Transverse colon (tissue), 4 donors: ENCODE results near the gene STX8.

Experiments
- CTCF ChIP-seq, 5 experiments: fragments of 200-600 bp in 3 of 5; fragments of 450-650 bp in 2 of 5; sonication (generic) in 3 of 5; IDR thresholded peaks; 1 replicate in 2 of 5; 2 replicates in 3 of 5; pipeline ENCODE4 v1.5.1; 2016 to 2017; ENCODE audit warnings: antibody characterized with exemption in 5 of 5, inconsistent platforms in 3 of 5, mild to moderate bottlenecking in 2 of 5, moderate library complexity in 1 of 5
- POLR2A ChIP-seq: fragments of 450-650 bp; IDR thresholded peaks from one replicate; pipeline ENCODE4 v1.6.1; 2016; ENCODE audit warnings: antibody characterized with exemption, mild to moderate bottlenecking, moderate library complexity
- POLR2AphosphoS5 ChIP-seq, 3 donors: sonication (generic); formaldehyde crosslinking; IDR thresholded peaks; one replicate each; pipeline ENCODE4 v1.6.1; 2016; ENCODE audit warnings: antibody characterized with exemption in 3 of 3

GRCh38 chr17:9456330-9456729, 119.3 kb downstream of the STX8 start:
- TF ChIP-seq POLR2AphosphoS5 (IDR thresholded peaks at IDR 0.05) (no peak), CTCF (IDR thresholded peaks at IDR 0.05) (no peak), POLR2A (no peak)
